ENCODE measurements around the gene CDC27.
"Not testable (repeated sequence)": the region's sequence is repeated elsewhere in the genome, so short reads cannot be mapped to it uniquely, and the experiment has no call there.

Gene CDC27

GRCh38 chr17:47227862-47228261 lies 38.8 kb upstream of the CDC27 start:
- no peak overlapping the region for H3K4me3 Mint-ChIP-seq
- peaks cover 7% of the 10 kb centered on the region for H3K9me3 Mint-ChIP-seq

GRCh38 chr17:47225911-47226688 lies 37.0 kb upstream of the CDC27 start:
- peak overlapping the region; percentile 39 to 91 (median 84) for H3K27ac Mint-ChIP-seq
- TF ChIP-seq CTCF (IDR thresholded peaks at IDR 0.05; ENCODE audit: unreplicated experiment in 3 of 3): no peak
- peaks cover 41% of the 10 kb centered on the region for H3K4me1 Mint-ChIP-seq
- no peak overlapping the region for H3K4me3 Mint-ChIP-seq
- peaks cover 7% of the 10 kb centered on the region for H3K9me3 Mint-ChIP-seq
- peaks cover 11% of the 10 kb centered on the region for H3K27me3 Mint-ChIP-seq (ENCODE audit: low read depth)
- peaks cover 3% of the 10 kb centered on the region for H3K36me3 Mint-ChIP-seq (ENCODE audit: low read depth)

More at GRCh38 chr17:47227862-47228261, 38.8 kb upstream of the CDC27 start:
- peaks cover 44% of the 10 kb centered on the region for H3K4me1 Mint-ChIP-seq
- H3K36me3 Mint-ChIP-seq (ENCODE audit: low read depth): no peaks in the 10 kb centered on the region
- no peak for TF ChIP-seq CTCF (IDR thresholded peaks at IDR 0.05; ENCODE audit: unreplicated experiment in 3 of 3)
- H3K27ac Mint-ChIP-seq: no peak overlapping the region
- peaks cover 15% of the 10 kb centered on the region for H3K27me3 Mint-ChIP-seq (ENCODE audit: low read depth)

DNA sequence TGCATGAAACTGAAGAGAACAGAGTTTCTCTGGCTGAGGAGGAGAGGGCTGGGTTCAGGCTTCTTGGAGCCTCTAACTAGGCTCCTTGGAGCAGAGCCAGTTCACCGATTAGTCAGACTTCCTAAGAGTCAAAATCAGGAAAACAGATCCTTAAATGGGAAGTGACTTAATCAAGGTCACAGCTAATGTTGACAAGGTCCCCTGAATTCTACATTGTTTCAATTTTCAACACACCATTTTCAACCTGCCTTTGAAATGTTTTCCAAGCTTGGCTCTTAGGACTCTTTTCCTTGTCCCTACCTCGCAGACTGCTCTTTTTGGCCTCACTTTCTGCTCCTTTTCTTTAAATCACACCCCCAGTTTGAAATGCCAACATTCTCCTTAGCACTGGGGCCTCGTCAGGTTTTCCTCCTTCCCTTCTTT lies 36.4 kb upstream of the CDC27 start:
- Mint-ChIP-seq H3K27ac (peak overlapping the region; percentile 39 to 91 (median 84)), H3K9me3 (peaks cover 7% of the 10 kb centered on the region), H3K36me3 (ENCODE audit: low read depth) (peaks cover 3% of the 10 kb centered on the region), H3K4me3 (no peak overlapping the region), H3K4me1 (peaks cover 37% of the 10 kb centered on the region), H3K27me3 (ENCODE audit: low read depth) (peaks cover 12% of the 10 kb centered on the region)
- no peak for TF ChIP-seq CTCF (IDR thresholded peaks at IDR 0.05; ENCODE audit: unreplicated experiment in 3 of 3)

DNA sequence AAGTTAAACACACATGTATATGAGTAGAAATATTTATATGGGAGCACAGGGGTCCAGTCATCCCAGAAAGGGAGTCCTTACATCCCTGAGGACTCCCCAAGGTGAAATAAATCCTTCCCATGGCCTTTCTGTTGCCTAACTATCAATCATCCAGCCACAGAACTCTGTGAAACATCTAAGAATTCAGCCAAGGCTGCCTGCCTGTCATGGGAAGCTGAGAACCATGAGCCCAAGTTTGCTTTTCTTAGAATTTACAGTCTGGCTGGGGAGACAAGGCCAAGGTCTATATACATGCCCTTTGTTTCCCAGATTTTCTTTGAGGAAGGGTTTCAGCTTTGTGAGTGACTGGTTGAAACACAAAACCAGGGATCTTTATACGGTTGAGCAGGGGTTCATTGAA lies 35.9 kb upstream of the CDC27 start:
- peaks cover 7% of the 10 kb centered on the region for H3K9me3 Mint-ChIP-seq
- no peak overlapping the region for H3K4me3 Mint-ChIP-seq
- H3K4me1 Mint-ChIP-seq: peaks cover 37% of the 10 kb centered on the region
- peaks cover 15% of the 10 kb centered on the region for H3K27me3 Mint-ChIP-seq (ENCODE audit: low read depth)
- peaks cover 3% of the 10 kb centered on the region for H3K36me3 Mint-ChIP-seq (ENCODE audit: low read depth)
- TF ChIP-seq CTCF (IDR thresholded peaks at IDR 0.05; ENCODE audit: unreplicated experiment in 3 of 3): no peak
- H3K27ac Mint-ChIP-seq: peak overlapping the region; percentile 39 to 91 (median 84)

GRCh38 chr17:47224077-47224476 lies 35.0 kb upstream of the CDC27 start:
- Mint-ChIP-seq H3K4me1 (peaks cover 33% of the 10 kb centered on the region), H3K27ac (peak overlapping the region in 2 of 3 experiments; percentile 10 to 91), H3K27me3 (ENCODE audit: low read depth) (peaks cover 18% of the 10 kb centered on the region)
- H3K9me3 Mint-ChIP-seq; H3K4me3 Mint-ChIP-seq; H3K36me3 Mint-ChIP-seq (ENCODE audit: low read depth): not testable (repeated sequence)

DNA sequence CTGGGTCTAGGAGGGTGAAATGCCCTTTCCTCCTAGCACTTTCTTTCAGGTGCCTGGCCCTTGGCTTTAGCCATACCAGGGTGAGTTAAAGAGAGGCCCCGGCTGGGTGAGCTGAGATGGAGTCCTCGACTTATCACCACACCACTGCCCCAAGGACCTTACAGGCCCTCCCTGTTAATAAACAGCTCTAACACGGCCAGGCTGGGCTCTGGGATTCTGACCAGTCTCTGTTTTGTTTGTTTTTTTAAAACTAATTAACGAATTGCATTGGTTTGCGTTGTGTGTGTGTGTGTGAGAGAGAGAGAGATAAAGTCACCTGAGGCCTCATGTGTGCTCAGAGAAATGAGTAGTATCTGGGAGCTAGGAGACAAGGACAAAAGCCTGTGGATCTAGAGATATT lies 34.4 kb upstream of the CDC27 start:
- Mint-ChIP-seq H3K27me3 (ENCODE audit: low read depth) (peaks cover 18% of the 10 kb centered on the region), H3K9me3 (peaks cover 7% of the 10 kb centered on the region), H3K36me3 (ENCODE audit: low read depth) (peaks cover 3% of the 10 kb centered on the region), H3K4me3 (no peak overlapping the region), H3K4me1 (peaks cover 34% of the 10 kb centered on the region), H3K27ac (no peak overlapping the region)
- no peak for TF ChIP-seq CTCF (IDR thresholded peaks at IDR 0.05; ENCODE audit: unreplicated experiment in 3 of 3)
